Subcutaneous adipose tissue (tissue), 4 donors: ENCODE data around the gene FBXL17. TPM values are rescaled to one million over a fixed set of nuclear protein-coding genes. Genes with fewer than 3 reads are reported as not detected.

Experiments
- total RNA-seq, 4 donors: library from RNA; depleted of rRNA; stranded (reverse); fragments of >200 nt; gene quantifications; one replicate each; pipeline ENCODE4 v1.1.0, GENCODE V29; 2016
- TF ChIP-seq, protein P1 (sequence below): fragments of 450-650 bp; IDR thresholded peaks from one replicate; pipeline ENCODE4 v1.5.1; 2016; ENCODE audit warnings: low read depth, mild to moderate bottlenecking, control low read depth, antibody characterized with exemption, moderate library complexity

FBXL17 gene
- total RNA-seq, 4 donors from 2014 or later: 19.4 to 22.2 (median 21.3) TPM

DNA sequence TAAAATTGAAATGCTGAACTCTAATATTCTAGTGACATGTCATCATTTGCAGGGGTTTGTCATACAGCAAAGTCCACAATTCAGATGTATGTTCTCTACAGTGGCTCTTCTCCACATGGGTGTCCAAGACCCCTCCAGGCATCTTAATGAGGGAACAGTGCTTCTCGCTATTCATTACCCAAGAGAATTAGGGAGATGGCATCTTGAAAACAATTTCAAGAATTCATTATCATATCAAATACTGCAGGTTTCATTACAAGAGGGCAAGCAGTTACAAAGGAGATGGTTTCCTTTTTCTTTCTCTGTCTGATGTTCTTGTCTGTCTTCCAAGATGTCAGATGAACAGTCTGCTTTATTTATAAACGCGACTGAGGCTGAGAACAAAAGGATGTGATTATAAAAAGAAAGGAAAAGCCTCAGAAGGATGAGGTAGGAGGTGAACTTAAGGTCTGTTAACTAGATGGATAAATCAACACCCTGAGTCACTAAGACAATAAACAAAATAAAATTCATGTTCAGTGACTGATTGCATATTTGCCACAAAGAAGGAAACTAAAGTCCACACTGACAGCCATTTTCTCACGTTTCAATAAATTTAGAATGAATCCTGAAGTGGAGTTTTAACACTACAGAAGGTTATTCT, 384.4 kb downstream of the FBXL17 start:
- TF ChIP-seq, protein P1, sequence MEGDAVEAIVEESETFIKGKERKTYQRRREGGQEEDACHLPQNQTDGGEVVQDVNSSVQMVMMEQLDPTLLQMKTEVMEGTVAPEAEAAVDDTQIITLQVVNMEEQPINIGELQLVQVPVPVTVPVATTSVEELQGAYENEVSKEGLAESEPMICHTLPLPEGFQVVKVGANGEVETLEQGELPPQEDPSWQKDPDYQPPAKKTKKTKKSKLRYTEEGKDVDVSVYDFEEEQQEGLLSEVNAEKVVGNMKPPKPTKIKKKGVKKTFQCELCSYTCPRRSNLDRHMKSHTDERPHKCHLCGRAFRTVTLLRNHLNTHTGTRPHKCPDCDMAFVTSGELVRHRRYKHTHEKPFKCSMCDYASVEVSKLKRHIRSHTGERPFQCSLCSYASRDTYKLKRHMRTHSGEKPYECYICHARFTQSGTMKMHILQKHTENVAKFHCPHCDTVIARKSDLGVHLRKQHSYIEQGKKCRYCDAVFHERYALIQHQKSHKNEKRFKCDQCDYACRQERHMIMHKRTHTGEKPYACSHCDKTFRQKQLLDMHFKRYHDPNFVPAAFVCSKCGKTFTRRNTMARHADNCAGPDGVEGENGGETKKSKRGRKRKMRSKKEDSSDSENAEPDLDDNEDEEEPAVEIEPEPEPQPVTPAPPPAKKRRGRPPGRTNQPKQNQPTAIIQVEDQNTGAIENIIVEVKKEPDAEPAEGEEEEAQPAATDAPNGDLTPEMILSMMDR: no peak

DNA sequence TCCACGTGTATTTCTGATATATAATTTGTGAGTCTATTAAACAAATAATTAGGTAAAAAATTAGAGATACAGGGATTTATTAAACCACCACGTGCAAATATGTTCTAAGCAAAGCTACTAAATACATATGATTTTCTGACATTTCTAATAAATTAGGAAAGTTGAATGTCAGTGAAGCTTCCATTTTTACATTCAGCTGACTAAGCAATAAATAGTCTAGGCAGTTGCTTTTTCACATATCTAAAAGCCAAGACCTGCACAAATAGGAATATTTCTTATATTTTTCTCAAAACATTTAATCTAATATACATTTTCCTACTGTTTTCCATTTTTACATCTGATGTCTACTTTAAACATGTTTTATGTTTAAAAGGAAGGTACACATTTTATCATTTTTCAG, 388.6 kb downstream of the FBXL17 start:
- TF ChIP-seq, protein P1: no peak

DNA sequence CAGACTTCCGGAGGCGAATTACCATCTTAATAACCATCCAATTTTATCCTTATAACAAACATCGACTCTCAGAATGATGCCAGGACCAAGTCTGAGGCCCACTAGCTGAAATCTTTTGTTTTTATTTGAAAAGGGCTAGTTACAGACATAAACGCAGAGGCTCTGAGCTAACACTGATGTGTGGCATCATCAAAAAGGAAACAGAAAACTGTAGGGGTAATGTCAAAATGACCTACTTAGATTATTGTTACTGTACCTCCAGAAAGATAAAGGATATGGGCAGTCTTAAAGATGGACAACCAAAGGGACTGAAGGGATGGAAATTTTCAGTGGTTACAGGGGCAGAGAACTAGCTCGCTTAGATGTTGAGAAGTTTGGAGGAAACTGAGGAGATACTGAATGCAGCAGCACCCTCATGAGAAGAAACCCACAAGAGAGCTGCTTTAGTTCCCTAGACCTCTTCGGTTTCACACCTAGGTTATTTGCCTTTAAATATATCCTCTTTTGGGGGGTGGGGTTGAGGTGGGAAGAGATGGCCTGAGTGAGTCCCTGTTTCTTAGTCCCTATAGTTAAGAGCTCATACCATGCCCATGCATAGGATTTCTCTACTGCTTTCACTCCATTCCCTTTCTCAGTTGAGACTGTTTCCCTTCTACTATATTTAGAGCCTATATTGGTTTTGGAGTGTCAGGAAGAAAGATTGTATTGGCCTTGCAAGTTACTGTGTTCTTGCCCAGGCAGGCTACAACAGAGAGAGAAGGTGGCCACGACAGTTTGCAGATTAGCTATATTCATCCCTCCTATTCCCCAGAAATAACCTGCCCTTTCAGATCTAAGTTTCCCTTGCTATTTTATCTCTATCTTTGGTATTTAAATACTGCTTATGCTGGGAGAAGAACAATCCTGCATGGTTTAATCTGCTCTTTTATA, 390.8 kb downstream of the FBXL17 start:
- TF ChIP-seq, protein P1: no peak

DNA sequence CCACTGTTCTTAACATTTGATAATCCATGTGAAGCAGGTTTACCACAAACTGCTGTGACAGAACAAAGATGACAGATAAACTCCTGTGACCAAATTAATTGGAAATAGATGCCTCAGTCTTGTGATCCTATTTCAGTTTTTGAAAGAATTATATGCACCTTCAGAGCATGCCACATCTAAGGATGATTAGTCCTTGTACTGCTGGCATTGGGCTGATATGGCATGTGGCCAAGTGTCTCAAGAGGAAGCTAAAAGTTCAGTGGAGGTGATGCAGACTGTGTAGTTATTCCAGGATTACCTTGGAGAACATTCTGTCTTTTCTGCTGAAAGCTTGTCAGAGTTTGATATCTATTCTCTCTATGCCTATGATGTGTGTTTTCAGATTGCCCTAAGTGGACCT, 396.8 kb downstream of the FBXL17 start:
- TF ChIP-seq, protein P1: no peak

DNA sequence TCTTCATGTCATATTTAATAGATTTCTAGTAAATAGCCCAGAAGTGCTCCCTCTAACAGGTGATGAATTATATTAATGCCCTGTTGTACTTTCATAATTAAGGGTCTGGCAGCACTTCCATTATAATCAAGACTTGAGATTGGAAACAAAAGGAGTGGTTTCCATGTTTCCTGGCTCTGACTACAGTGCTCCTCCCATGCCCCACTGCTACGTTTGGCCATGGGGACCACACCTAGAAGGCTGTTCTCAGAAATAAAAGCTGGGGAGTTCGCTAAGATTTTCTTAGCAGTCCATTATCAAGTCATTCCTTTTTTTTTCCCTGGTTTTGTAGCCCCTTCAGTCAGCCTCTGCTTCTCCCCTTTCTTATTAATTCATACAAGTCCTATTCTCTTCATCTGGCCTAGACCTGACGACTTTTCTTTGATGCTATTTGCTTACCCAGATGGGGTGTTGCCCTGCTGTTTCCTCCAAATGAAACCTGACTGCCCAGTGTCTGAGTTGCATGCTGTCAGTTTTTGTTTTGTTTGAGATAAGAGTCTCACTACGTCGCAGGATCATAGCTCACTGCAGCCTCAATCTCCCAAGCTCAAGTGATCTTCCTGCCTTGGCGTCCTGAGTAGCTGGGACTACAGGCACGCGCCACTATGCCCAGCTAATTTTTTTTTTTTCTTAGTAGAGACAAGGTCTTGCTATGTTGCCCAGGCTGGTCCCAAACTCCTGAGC, 399.0 kb downstream of the FBXL17 start:
- TF ChIP-seq, protein P1: no peak

DNA sequence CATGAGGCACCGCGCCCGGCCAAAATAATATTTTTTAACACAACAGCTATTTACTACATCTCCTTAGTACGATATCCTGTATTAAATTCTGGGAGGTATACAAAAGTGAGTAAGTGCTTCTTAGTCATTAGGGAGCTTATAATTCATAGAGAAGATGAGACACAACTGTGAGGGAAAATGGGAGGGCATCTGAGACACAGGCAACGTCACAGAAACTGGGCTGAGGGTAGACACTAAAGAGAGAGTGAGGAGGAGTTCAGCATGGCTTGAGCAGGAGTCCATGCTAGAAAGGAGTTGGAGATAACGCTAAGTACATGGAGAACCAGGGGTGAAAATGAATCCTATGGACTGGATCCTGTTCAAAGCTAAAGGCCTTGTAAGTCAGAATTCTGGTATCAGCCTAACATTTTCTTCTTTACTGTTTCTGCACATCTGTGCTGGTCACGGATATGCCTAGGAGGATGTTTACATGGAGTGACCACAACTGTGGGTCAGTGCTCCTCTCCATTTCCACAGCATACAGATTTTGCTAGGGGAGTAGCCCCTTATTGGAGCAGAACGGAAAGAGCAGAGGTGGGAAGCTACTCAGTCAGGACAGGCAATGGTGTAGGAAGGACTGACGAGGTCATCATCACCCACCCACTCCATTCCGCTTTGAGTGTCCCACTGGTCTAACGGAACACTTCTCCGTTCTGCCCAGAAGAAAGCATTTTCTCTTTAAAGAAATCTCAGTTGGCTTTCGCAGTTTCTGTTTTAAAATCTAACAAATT, 400.8 kb downstream of the FBXL17 start:
- TF ChIP-seq, protein P1: no peak
